Keratinocyte (primary cell): Measurements from ENCODE around the gene HCAR2.

ENCODE experiments used
- EZH2 ChIP-seq: IDR thresholded peaks from one replicate; pipeline ENCODE4 v1.6.1; 2012; ENCODE audit warnings: inconsistent platforms, mild to moderate bottlenecking, low read length, moderate library complexity
- TF ChIP-seq, protein P1 (sequence below), 3 experiments: IDR thresholded peaks in 1 of 3; conservative IDR thresholded peaks in 1 of 3; optimal IDR thresholded peaks in 1 of 3; 2 replicates in 2 of 3; 3 replicates in 1 of 3; pipeline versions ENCODE3 to v1.5.1; 2011; ENCODE audit warnings: low read length in 3 of 3, mild to moderate bottlenecking in 3 of 3, moderate library complexity in 2 of 3, control low read depth in 1 of 3, inconsistent platforms in 1 of 3; ENCODE audit not compliant: insufficient read depth in 2 of 3; ENCODE audit errors: extremely low read depth in 1 of 3

DNA sequence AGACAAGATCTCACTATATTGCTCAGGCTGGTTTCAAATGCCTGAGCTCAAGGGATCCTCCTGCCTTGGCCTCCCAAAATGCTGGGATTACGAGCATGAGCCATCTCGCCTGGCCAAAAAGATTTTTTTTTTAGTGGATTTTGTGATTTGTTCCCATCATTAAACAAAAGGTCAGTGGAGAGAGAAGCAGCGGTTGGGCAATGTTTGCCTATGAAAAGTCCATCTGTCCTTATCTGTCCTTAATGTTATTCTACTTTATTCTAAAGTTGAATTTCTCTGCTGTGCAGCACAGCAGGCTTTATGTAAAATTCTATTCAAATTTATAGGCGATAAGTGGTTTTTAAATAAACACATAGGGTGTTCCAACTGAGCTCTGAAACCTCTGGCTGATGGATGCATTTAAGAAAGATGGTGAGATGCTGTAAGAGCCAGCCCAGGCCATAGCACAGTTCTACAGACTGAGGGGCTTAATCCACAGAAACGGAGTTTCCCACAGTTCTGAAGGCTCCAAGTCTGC, 18.8 kb downstream of the HCAR2 start:
- TF ChIP-seq, protein P1, sequence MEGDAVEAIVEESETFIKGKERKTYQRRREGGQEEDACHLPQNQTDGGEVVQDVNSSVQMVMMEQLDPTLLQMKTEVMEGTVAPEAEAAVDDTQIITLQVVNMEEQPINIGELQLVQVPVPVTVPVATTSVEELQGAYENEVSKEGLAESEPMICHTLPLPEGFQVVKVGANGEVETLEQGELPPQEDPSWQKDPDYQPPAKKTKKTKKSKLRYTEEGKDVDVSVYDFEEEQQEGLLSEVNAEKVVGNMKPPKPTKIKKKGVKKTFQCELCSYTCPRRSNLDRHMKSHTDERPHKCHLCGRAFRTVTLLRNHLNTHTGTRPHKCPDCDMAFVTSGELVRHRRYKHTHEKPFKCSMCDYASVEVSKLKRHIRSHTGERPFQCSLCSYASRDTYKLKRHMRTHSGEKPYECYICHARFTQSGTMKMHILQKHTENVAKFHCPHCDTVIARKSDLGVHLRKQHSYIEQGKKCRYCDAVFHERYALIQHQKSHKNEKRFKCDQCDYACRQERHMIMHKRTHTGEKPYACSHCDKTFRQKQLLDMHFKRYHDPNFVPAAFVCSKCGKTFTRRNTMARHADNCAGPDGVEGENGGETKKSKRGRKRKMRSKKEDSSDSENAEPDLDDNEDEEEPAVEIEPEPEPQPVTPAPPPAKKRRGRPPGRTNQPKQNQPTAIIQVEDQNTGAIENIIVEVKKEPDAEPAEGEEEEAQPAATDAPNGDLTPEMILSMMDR (optimal IDR thresholded peaks at IDR 0.05 in 1 of 3, IDR thresholded peaks at IDR 0.05 in 1 of 3, conservative IDR thresholded peaks at IDR 0.05 in 1 of 3; ENCODE audit: extremely low read depth in 1 of 3, insufficient read depth in 2 of 3, low read length in 3 of 3) = no peak
- TF ChIP-seq EZH2 = no peak
